DND-41 (cell line): ENCODE data around the gene RBM42.

ENCODE experiments used
- ATAC-seq: fragments of 200-7000 bp; cut with Tn5 transposase; 3 replicates; pipeline ENCODE4 v1.9.1; 2021; ENCODE audit warnings: low read depth; ENCODE audit not compliant: insufficient read depth
- DNase-seq: peaks from one replicate; pipeline ENCODE4 v3.0.0-alpha.2; 2020
- H2AFZ ChIP-seq: 2 replicates; pipeline ENCODE4 v1.6.0; 2012; ENCODE audit warnings: low read depth, low read length
- H3K27ac ChIP-seq: 2 replicates; pipeline ENCODE4 v1.5.1; 2012; ENCODE audit warnings: low read length, inconsistent platforms
- H3K27me3 ChIP-seq: fragments of 200-600 bp; sonication (generic); 2 replicates; pipeline ENCODE4 v1.6.0; 2012; ENCODE audit warnings: low read length, mild to moderate bottlenecking, inconsistent platforms; ENCODE audit not compliant: insufficient read depth, poor library complexity
- H3K36me3 ChIP-seq: 2 replicates; pipeline ENCODE4 v1.5.1; 2012; ENCODE audit warnings: low read length, inconsistent platforms; ENCODE audit not compliant: insufficient read depth
- H3K4me1 ChIP-seq: 2 replicates; pipeline ENCODE4 v1.5.1; 2012; ENCODE audit warnings: mild to moderate bottlenecking, low read length; ENCODE audit not compliant: insufficient read depth
- H3K4me2 ChIP-seq: 2 replicates; pipeline ENCODE4 v1.6.0; 2012; ENCODE audit warnings: mild to moderate bottlenecking, moderate library complexity, low read length, inconsistent platforms; ENCODE audit not compliant: insufficient read depth
- H3K4me3 ChIP-seq, 2 experiments: fragments of 200-600 bp in 1 of 2; shearing (Covaris generic) in 1 of 2; 2 replicates each; pipeline ENCODE4 v1.5.1; 2012 to 2016; ENCODE audit warnings: inconsistent platforms in 2 of 2, low read length in 2 of 2, mild to moderate bottlenecking in 2 of 2, low read depth in 1 of 2, moderate library complexity in 1 of 2
- H3K79me2 ChIP-seq: 2 replicates; pipeline ENCODE4 v1.6.0; 2012; ENCODE audit warnings: low read length, inconsistent platforms; ENCODE audit not compliant: insufficient read depth
- H3K9ac ChIP-seq: 2 replicates; pipeline ENCODE4 v1.6.0; 2012; ENCODE audit warnings: low read depth, mild to moderate bottlenecking, inconsistent platforms, low read length, moderate library complexity
- H3K9me3 ChIP-seq: 2 replicates; pipeline ENCODE4 v1.5.1; 2012; ENCODE audit warnings: low read length, moderate library complexity, mild to moderate bottlenecking, inconsistent platforms; ENCODE audit not compliant: insufficient read depth, severe bottlenecking
- H4K20me1 ChIP-seq: 2 replicates; pipeline ENCODE4 v1.6.0; 2012; ENCODE audit warnings: low read length; ENCODE audit not compliant: insufficient read depth
- CTCF ChIP-seq: IDR thresholded peaks from 2 replicates; pipeline ENCODE4 v1.5.1; 2012; ENCODE audit warnings: borderline replicate concordance, low read length, moderate library complexity, mild to moderate bottlenecking; ENCODE audit not compliant: poor library complexity, severe bottlenecking; ENCODE audit errors: extremely low read depth
- EZH2 ChIP-seq: IDR thresholded peaks from 3 replicates; pipeline ENCODE4 v1.6.1; 2012; ENCODE audit warnings: borderline replicate concordance, low read depth, mild to moderate bottlenecking, moderate library complexity, low read length, inconsistent platforms; ENCODE audit not compliant: severe bottlenecking

RBM42 gene

GRCh38 chr19:35637165-35637564 lies 8.3 kb downstream of the RBM42 start:
- Histone ChIP-seq H3K4me3 (no peak overlapping the region), H3K27me3 (no peaks in the 10 kb centered on the region), H3K27ac (no peak overlapping the region), H2AFZ (no peak overlapping the region), H3K79me2 (no peaks in the 10 kb centered on the region), H3K4me1 (no peaks in the 10 kb centered on the region), H3K4me2 (no peak overlapping the region), H3K9ac (no peak overlapping the region), H3K9me3 (no peaks in the 10 kb centered on the region), H3K36me3 (peaks cover 60% of the 10 kb centered on the region), H4K20me1 (no peaks in the 10 kb centered on the region; the same call in 1 of the 2 replicates)
- ATAC-seq = no peak
- DNase-seq = no peak
- TF ChIP-seq EZH2 (no peak), CTCF (no peak)

- ATAC-seq (no peak), DNase-seq (no peak)
- TF ChIP-seq CTCF (no peak), EZH2 (no peak)
- H4K20me1 ChIP-seq = 0 out of 2 replicates have a peak, but pooled peaks cover 3% of the 10 kb centered on the region
- H3K4me1 ChIP-seq = peaks cover 21% of the 10 kb centered on the region
- H3K27ac ChIP-seq = no peak overlapping the region
- H2AFZ ChIP-seq = no peak overlapping the region
- no peak overlapping the region for H3K9ac ChIP-seq
- H3K4me3 ChIP-seq = no peak overlapping the region
- H3K9me3 ChIP-seq = no peaks in the 10 kb centered on the region
- no peaks in the 10 kb centered on the region for H3K27me3 ChIP-seq
- peaks cover 39% of the 10 kb centered on the region for H3K36me3 ChIP-seq
- no peaks in the 10 kb centered on the region for H3K79me2 ChIP-seq
- H3K4me2 ChIP-seq = no peak overlapping the region
These were observed 10.4 kb downstream of the RBM42 start for GRCh38 chr19:35639321-35639639.

- H3K27ac ChIP-seq = no peak overlapping the region
These were observed 11.0 kb downstream of the RBM42 start for GRCh38 chr19:35639863-35640262.

More at GRCh38 chr19:35639863-35640262, 11.0 kb downstream of the RBM42 start:
- H3K4me2 ChIP-seq = no peak overlapping the region
- TF ChIP-seq EZH2 (no peak), CTCF (no peak)
- peaks cover 34% of the 10 kb centered on the region for H3K36me3 ChIP-seq
- ATAC-seq (no peak), DNase-seq (no peak)
- H3K79me2 ChIP-seq = no peaks in the 10 kb centered on the region
- H3K4me1 ChIP-seq = peaks cover 27% of the 10 kb centered on the region
- no peaks in the 10 kb centered on the region for H3K27me3 ChIP-seq
- H2AFZ ChIP-seq = no peak overlapping the region
- no peak overlapping the region for H3K9ac ChIP-seq
- H3K9me3 ChIP-seq = no peaks in the 10 kb centered on the region
- 0 out of 2 replicates have a peak, but pooled peaks cover 3% of the 10 kb centered on the region for H4K20me1 ChIP-seq
- no peak overlapping the region for H3K4me3 ChIP-seq
